Right lobe of liver (tissue), 6 donors: Measurements from ENCODE around the gene GRIN2C. TPM values are rescaled to one million over a fixed set of nuclear protein-coding genes. Genes with fewer than 3 reads are reported as not detected.

Experiments used
- ATAC-seq, 4 donors: fragments of 200-7000 bp; cut with Tn5 transposase; one replicate each; pipeline ENCODE4 v1.9.1; 2020; ENCODE audit warnings: mild to moderate bottlenecking in 4 of 4, moderate library complexity in 4 of 4
- DNase-seq, 3 donors: peaks; one replicate each; pipeline ENCODE4 v3.0.0-alpha.2; 2020
- H3K27ac ChIP-seq, 3 donors: fragments of 200-600 bp; one replicate each; pipeline ENCODE4 v1.8.0; 2022
- H3K27me3 ChIP-seq, 2 donors: fragments of 200-600 bp; one replicate each; pipeline ENCODE4 v1.8.0; 2022
- H3K36me3 ChIP-seq, 4 donors: fragments of 200-600 bp; sonication (generic) in 1 of 4; one replicate each; pipeline versions ENCODE4 v1.5.1 to v1.8.0; 2017 to 2022; ENCODE audit warnings: control low read depth in 1 of 4
- H3K4me1 ChIP-seq, 4 donors: fragments of 200-600 bp; sonication (generic) in 1 of 4; one replicate each; pipeline versions ENCODE4 v1.5.1 to v1.8.0; 2017 to 2022; ENCODE audit warnings: control low read depth in 1 of 4
- H3K4me3 ChIP-seq, 3 donors: fragments of 200-600 bp; one replicate each; pipeline ENCODE4 v1.8.0; 2022
- H3K9me3 ChIP-seq, 4 donors: fragments of 200-600 bp; sonication (generic) in 1 of 4; one replicate each; pipeline versions ENCODE4 v1.5.1 to v1.8.0; 2017 to 2022; ENCODE audit warnings: control low read depth in 1 of 4
- CTCF ChIP-seq, 4 donors: fragments of 200-600 bp in 3 of 4; fragments of 450-650 bp in 1 of 4; IDR thresholded peaks; one replicate each; pipeline versions ENCODE4 v1.5.1 to v1.8.0; 2016 to 2022; ENCODE audit warnings: antibody characterized with exemption in 4 of 4, mild to moderate bottlenecking in 2 of 4
- POLR2A ChIP-seq: fragments of 450-650 bp; IDR thresholded peaks from one replicate; pipeline ENCODE4 v1.6.1; 2017; ENCODE audit warnings: antibody characterized with exemption, mild to moderate bottlenecking
- WGBS: methylation state at CpG from one replicate; pipeline ENCODE4 v1.1.6; 2018; ENCODE audit warnings: low coverage, low lambda C conversion rate; ENCODE audit not compliant: insufficient coverage; ENCODE audit errors: missing lambda C conversion rate; 5-methylcytosine and 5-hydroxymethylcytosine counted together
- intact Hi-C, 2 donors: fragments of 100-400 bp; cut with DNase I; formaldehyde crosslinking; loops; one replicate each; pipeline versions ENCODE4 v1.11.2 to v1.14.1; 2022
- total RNA-seq, 6 experiments: library from RNA; depleted of rRNA in 2 of 6; stranded (reverse); fragments of >200 nt in 2 of 6; fragmentation: NEBNext Ultra II Directional in 3 of 6; extraction: Animal tissue kit (Norgen Biotek cat#: 25700) in 3 of 6; gene quantifications; one replicate each; pipeline versions ENCODE4 v1.1.0 to v1.2.4, GENCODE V29; 2016 to 2023
- donor health status: DM: no; HTN: yes; CAD: no.
- donor health status: DM: no; HTN: no; CAD: no.
- donor health status: DM: no; HTN: no; CAD: no.
- donor health status: DM: no; HTN: yes; CAD: no.
- donor health status: DM: no; HTN: yes; CAD: no.

The GRIN2C gene
- total RNA-seq, 6 experiments from 2014 or later, result 0.10 to 0.13 TPM; not detected in 4

- Histone ChIP-seq H3K27ac (no peak overlapping the region), H3K4me3 (no peak overlapping the region), H3K36me3 (no peaks in the 10 kb centered on the region), H3K27me3 (no peaks in the 10 kb centered on the region), H3K4me1 (peaks cover 0 to 3% (median 0%) of the 10 kb centered on the region in 4 donors), H3K9me3 (no peaks in the 10 kb centered on the region)
- no peak for ATAC-seq
- intact Hi-C loops, result no loop called here
- no CpG with 5 or more reads among the region's 11 CpGs for WGBS
- TF ChIP-seq POLR2A (no peak), CTCF (IDR thresholded peaks at IDR 0.05) (no peak)
- DNase-seq, result no peak
These were observed 21.4 kb upstream of the GRIN2C start for GRCh38 chr17:74881073-74881472.

- TF ChIP-seq POLR2A, result no peak
- no peak for TF ChIP-seq CTCF (IDR thresholded peaks at IDR 0.05)
- no peak for ATAC-seq
- intact Hi-C loops, result no loop called here
- no peak overlapping the region for H3K4me3 ChIP-seq
- DNase-seq, result no peak
- no peak overlapping the region for H3K27ac ChIP-seq
- H3K4me1 ChIP-seq, result peaks cover 0 to 3% (median 0%) of the 10 kb centered on the region in 4 donors
- 86% methylated on average over 12 of the region's 16 CpGs for WGBS
- H3K36me3 ChIP-seq, result no peaks in the 10 kb centered on the region
- H3K9me3 ChIP-seq, result no peaks in the 10 kb centered on the region
- H3K27me3 ChIP-seq, result no peaks in the 10 kb centered on the region
These were observed 19.6 kb upstream of the GRIN2C start for GRCh38 chr17:74879308-74879707.

GRCh38 chr17:74878658-74879057 is 19.0 kb upstream of the GRIN2C start:
- Histone ChIP-seq H3K27me3 (no peaks in the 10 kb centered on the region), H3K36me3 (no peaks in the 10 kb centered on the region), H3K4me3 (no peak overlapping the region), H3K4me1 (peaks cover 0 to 6% (median 4%) of the 10 kb centered on the region in 4 donors), H3K27ac (no peak overlapping the region), H3K9me3 (no peaks in the 10 kb centered on the region)
- intact Hi-C loops, result no loop called here
- 60% methylated on average over 1 of the region's 2 CpGs for WGBS
- no peak for TF ChIP-seq POLR2A
- no peak for TF ChIP-seq CTCF (IDR thresholded peaks at IDR 0.05)
- DNase-seq (no peak), ATAC-seq (no peak)

GRCh38 chr17:74877592-74878548 is 18.2 kb upstream of the GRIN2C start:
- H3K27ac ChIP-seq, result no peak overlapping the region
- ATAC-seq, result no peak
- TF ChIP-seq CTCF (IDR thresholded peaks at IDR 0.05), result no peak
- TF ChIP-seq POLR2A, result no peak
- no peaks in the 10 kb centered on the region for H3K27me3 ChIP-seq
- H3K9me3 ChIP-seq, result no peaks in the 10 kb centered on the region
- 72% methylated on average over 8 of the region's 19 CpGs for WGBS
- no peaks in the 10 kb centered on the region for H3K36me3 ChIP-seq
- peaks cover 0 to 7% (median 4%) of the 10 kb centered on the region in 4 donors for H3K4me1 ChIP-seq
- no peak overlapping the region for H3K4me3 ChIP-seq
- DNase-seq, result no peak
- intact Hi-C loops, result no loop called here
